ENCODE results near the gene TEF.
"Not testable (repeated sequence)": the region's sequence is repeated elsewhere in the genome, so short reads cannot be mapped to it uniquely, and the experiment has no call there.

The TEF gene

GRCh38 chr22:41384128-41384527 lies 2.4 kb downstream of the TEF start:
- no peak for DNase-seq

- DNase-seq, result no peak
These were observed 5.6 kb downstream of the TEF start for GRCh38 chr22:41387341-41387740.

- DNase-seq, result no peak
These were observed 12.2 kb downstream of the TEF start for GRCh38 chr22:41394012-41394356.

- DNase-seq, result no peak
These were observed 13.9 kb downstream of the TEF start for GRCh38 chr22:41395531-41396240.

GRCh38 chr22:41397143-41397811 lies 15.5 kb downstream of the TEF start:
- DNase-seq, result no peak

- no peak for DNase-seq
These were observed 17.2 kb downstream of the TEF start for GRCh38 chr22:41398921-41399320.

GRCh38 chr22:41401781-41402648 lies 20.3 kb downstream of the TEF start:
- DNase-seq, result no peak

- not testable (repeated sequence) for DNase-seq
These were observed 21.1 kb downstream of the TEF start for GRCh38 chr22:41402851-41403250.

GRCh38 chr22:41403532-41404318 lies 22.0 kb downstream of the TEF start:
- DNase-seq, result peak; percentile 78

- DNase-seq, result no peak
These were observed 23.8 kb downstream of the TEF start for GRCh38 chr22:41405588-41405987.

GRCh38 chr22:41406410-41406809 lies 24.7 kb downstream of the TEF start:
- DNase-seq, result no peak

- no peak for DNase-seq
These were observed 25.7 kb downstream of the TEF start for GRCh38 chr22:41407433-41407832.

- no peak for DNase-seq
These were observed 26.9 kb downstream of the TEF start for GRCh38 chr22:41408665-41409064.

GRCh38 chr22:41410311-41410751 lies 28.6 kb downstream of the TEF start:
- DNase-seq, result no peak

GRCh38 chr22:41411021-41411851 lies 29.5 kb downstream of the TEF start:
- DNase-seq, result no peak

GRCh38 chr22:41415554-41415953 lies 33.8 kb downstream of the TEF start:
- DNase-seq, result no peak

GRCh38 chr22:41417622-41418390 lies 36.1 kb downstream of the TEF start:
- no peak for DNase-seq

GRCh38 chr22:41418717-41419116 lies 37.0 kb downstream of the TEF start:
- no peak for DNase-seq

GRCh38 chr22:41425660-41426365 lies 44.1 kb downstream of the TEF start:
- DNase-seq, result no peak

- no peak for DNase-seq
These were observed 47.6 kb downstream of the TEF start for GRCh38 chr22:41429232-41429950.
